SU-DHL-6 (cell line): Measurements from ENCODE around the gene SIK3.

Experiments used
- EZH2phosphoT487 ChIP-seq: fragments of 200-600 bp; sonication (generic), shearing (Covaris generic); conservative IDR thresholded peaks from 2 replicates; pipeline ENCODE4 v1.6.1; 2018; ENCODE audit warnings: mild to moderate bottlenecking, antibody characterized with exemption, low read length, moderate library complexity, mixed read lengths
- TF ChIP-seq, protein P1 (sequence below): fragments of 200-600 bp; sonication (generic); IDR thresholded peaks from one replicate; pipeline ENCODE4 v1.5.1; 2017; ENCODE audit warnings: antibody characterized with exemption, mild to moderate bottlenecking, low read length, moderate library complexity; ENCODE audit not compliant: insufficient read depth, poor library complexity, severe bottlenecking

DNA sequence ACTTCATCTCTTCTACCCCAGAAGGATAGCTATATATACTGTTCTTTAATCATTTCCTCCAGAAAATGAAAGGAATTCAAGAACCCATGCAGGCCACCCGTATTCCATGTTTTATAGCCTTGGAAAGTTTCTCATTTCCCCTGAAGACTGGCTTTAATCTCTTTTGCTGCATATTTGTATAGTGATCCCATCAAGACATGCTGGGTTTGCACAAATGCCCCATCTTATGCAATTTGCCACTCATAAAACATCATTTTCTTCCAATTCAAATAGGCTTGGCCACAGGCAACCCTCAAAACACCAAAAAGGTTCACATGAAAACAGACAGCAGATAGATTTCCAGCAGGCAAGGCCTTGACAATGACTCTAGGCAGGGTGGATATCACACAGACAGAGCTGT lies 232.5 kb downstream of the SIK3 start:
- TF ChIP-seq, protein P1, sequence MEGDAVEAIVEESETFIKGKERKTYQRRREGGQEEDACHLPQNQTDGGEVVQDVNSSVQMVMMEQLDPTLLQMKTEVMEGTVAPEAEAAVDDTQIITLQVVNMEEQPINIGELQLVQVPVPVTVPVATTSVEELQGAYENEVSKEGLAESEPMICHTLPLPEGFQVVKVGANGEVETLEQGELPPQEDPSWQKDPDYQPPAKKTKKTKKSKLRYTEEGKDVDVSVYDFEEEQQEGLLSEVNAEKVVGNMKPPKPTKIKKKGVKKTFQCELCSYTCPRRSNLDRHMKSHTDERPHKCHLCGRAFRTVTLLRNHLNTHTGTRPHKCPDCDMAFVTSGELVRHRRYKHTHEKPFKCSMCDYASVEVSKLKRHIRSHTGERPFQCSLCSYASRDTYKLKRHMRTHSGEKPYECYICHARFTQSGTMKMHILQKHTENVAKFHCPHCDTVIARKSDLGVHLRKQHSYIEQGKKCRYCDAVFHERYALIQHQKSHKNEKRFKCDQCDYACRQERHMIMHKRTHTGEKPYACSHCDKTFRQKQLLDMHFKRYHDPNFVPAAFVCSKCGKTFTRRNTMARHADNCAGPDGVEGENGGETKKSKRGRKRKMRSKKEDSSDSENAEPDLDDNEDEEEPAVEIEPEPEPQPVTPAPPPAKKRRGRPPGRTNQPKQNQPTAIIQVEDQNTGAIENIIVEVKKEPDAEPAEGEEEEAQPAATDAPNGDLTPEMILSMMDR: no peak
- TF ChIP-seq EZH2phosphoT487: no peak
